ENCODE results near the gene TLE4.

The TLE4 gene

GRCh38 chr9:79584655-79584982 lies 12.9 kb downstream of the TLE4 start:
- Histone ChIP-seq H3K27ac (replicated peaks) (peak overlapping the region; percentile 88), H3K4me3 (replicated peaks; ENCODE audit: insufficient read depth, low read length) (no peak overlapping the region), H3K27me3 (ENCODE audit: insufficient read depth, poor library complexity, severe bottlenecking) (no peaks in the 10 kb centered on the region)
- DNase-seq (ENCODE audit: low read depth in 1 of 2, low spot score in 1 of 2) = peak in 1 of 2 experiments; percentile 54
- no peak for TF ChIP-seq POLR2AphosphoS5 (IDR thresholded peaks at IDR 0.05; ENCODE audit: low read depth)
- no peak for TF ChIP-seq GABPA (IDR thresholded peaks at IDR 0.05; ENCODE audit: low read depth)
- no peak for TF ChIP-seq SPI1 (IDR thresholded peaks at IDR 0.05; ENCODE audit: borderline replicate concordance, low read depth)
- no peak for TF ChIP-seq CTCF (IDR thresholded peaks at IDR 0.05; ENCODE audit: insufficient read depth, low read length)
- no peak for TF ChIP-seq REST (IDR thresholded peaks at IDR 0.05; ENCODE audit: insufficient replicate concordance, low read depth)

- no peaks in the 10 kb centered on the region for H3K27me3 ChIP-seq (ENCODE audit: insufficient read depth, poor library complexity, severe bottlenecking)
- H3K4me3 ChIP-seq (replicated peaks; ENCODE audit: insufficient read depth, low read length) = no peak overlapping the region
- no peak for TF ChIP-seq POLR2AphosphoS5 (IDR thresholded peaks at IDR 0.05; ENCODE audit: low read depth)
- TF ChIP-seq CTCF (IDR thresholded peaks at IDR 0.05; ENCODE audit: insufficient read depth, low read length) = no peak
- TF ChIP-seq GABPA (IDR thresholded peaks at IDR 0.05; ENCODE audit: low read depth) = no peak
- no peak for TF ChIP-seq REST (IDR thresholded peaks at IDR 0.05; ENCODE audit: insufficient replicate concordance, low read depth)
- no peak for TF ChIP-seq SPI1 (IDR thresholded peaks at IDR 0.05; ENCODE audit: borderline replicate concordance, low read depth)
- H3K27ac ChIP-seq (replicated peaks) = peak overlapping the region; percentile 27; the same call in 1 of the 2 replicates
- DNase-seq (ENCODE audit: low read depth in 1 of 2, low spot score in 1 of 2) = no peak
Measured at GRCh38 chr9:79588488-79589223, 16.9 kb downstream of the TLE4 start.

- H3K27ac ChIP-seq (replicated peaks) = peak overlapping the region; percentile 50
- DNase-seq (ENCODE audit: low read depth in 1 of 2, low spot score in 1 of 2) = no peak
- no peak overlapping the region for H3K4me3 ChIP-seq (replicated peaks; ENCODE audit: insufficient read depth, low read length)
- no peak for TF ChIP-seq SPI1 (IDR thresholded peaks at IDR 0.05; ENCODE audit: borderline replicate concordance, low read depth)
- TF ChIP-seq GABPA (IDR thresholded peaks at IDR 0.05; ENCODE audit: low read depth) = no peak
- no peak for TF ChIP-seq CTCF (IDR thresholded peaks at IDR 0.05; ENCODE audit: insufficient read depth, low read length)
- TF ChIP-seq REST (IDR thresholded peaks at IDR 0.05; ENCODE audit: insufficient replicate concordance, low read depth) = no peak
- no peak for TF ChIP-seq POLR2AphosphoS5 (IDR thresholded peaks at IDR 0.05; ENCODE audit: low read depth)
- H3K27me3 ChIP-seq (ENCODE audit: insufficient read depth, poor library complexity, severe bottlenecking) = no peaks in the 10 kb centered on the region
Measured at GRCh38 chr9:79591458-79591857, 19.7 kb downstream of the TLE4 start.

Data from HL-60 (cell line).